HG03108 (cell line): Measurements from ENCODE around the gene NCR2.
"Not testable (repeated sequence)": the region's sequence is repeated elsewhere in the genome, so short reads cannot be mapped to it uniquely, and the experiment has no call there.

ENCODE experiments used
- ATAC-seq: cut with Tn5 transposase; IDR thresholded peaks from one replicate; pipeline ENCODE4 v1.9.1; 2021; ENCODE audit warnings: moderate library complexity; ENCODE audit not compliant: unreplicated experiment

NCR2 gene

GRCh38 chr6:41335296-41335695 is at the start of gene NCR2:
Gene NCR2, plus strand, starts transcription at chr6:41335608. Its CDS starts 269 bp downstream, at chr6:41335877.
- ATAC-seq = no peak

GRCh38 chr6:41286544-41287346 is 48.7 kb upstream of the NCR2 start, which contains the start of gene TREM1:
Gene TREM1, minus strand, starts transcription at chr6:41286682. Its CDS starts 27 bp downstream, at chr6:41286655.
- no peak for ATAC-seq

- ATAC-seq = peak; percentile 63
These were observed 47.2 kb upstream of the NCR2 start for GRCh38 chr6:41288030-41288753.

- no peak for ATAC-seq
These were observed 46.7 kb upstream of the NCR2 start for GRCh38 chr6:41288754-41289129.

GRCh38 chr6:41289815-41290214 is 45.6 kb upstream of the NCR2 start:
- ATAC-seq = no peak

- ATAC-seq = no peak
These were observed 43.7 kb upstream of the NCR2 start for GRCh38 chr6:41291717-41292116.

- no peak for ATAC-seq
These were observed 41.1 kb upstream of the NCR2 start for GRCh38 chr6:41294214-41294872.

GRCh38 chr6:41297248-41297647 is 38.2 kb upstream of the NCR2 start:
- ATAC-seq = not testable (repeated sequence)

GRCh38 chr6:41298785-41299502 is 36.5 kb upstream of the NCR2 start:
- no peak for ATAC-seq

- ATAC-seq = no peak
These were observed 32.8 kb upstream of the NCR2 start for GRCh38 chr6:41302638-41303037.

- ATAC-seq = no peak
These were observed 29.1 kb upstream of the NCR2 start for GRCh38 chr6:41306187-41306854.

GRCh38 chr6:41315203-41315602 is 20.2 kb upstream of the NCR2 start:
- ATAC-seq = no peak

- no peak for ATAC-seq
These were observed 19.3 kb upstream of the NCR2 start for GRCh38 chr6:41315943-41316620.

GRCh38 chr6:41318261-41318653 is 17.2 kb upstream of the NCR2 start:
- ATAC-seq = no peak

GRCh38 chr6:41318654-41319565 is 16.5 kb upstream of the NCR2 start:
- ATAC-seq = peak; percentile 78

- ATAC-seq = no peak
These were observed 14.2 kb upstream of the NCR2 start for GRCh38 chr6:41321183-41321582.

GRCh38 chr6:41325446-41326066 is 9.9 kb upstream of the NCR2 start:
- ATAC-seq = no peak

GRCh38 chr6:41326092-41326491 is 9.3 kb upstream of the NCR2 start:
- no peak for ATAC-seq
